GM18499 (cell line): ENCODE measurements around the gene PRKRA.
"Not testable (repeated sequence)": the region's sequence is repeated elsewhere in the genome, so short reads cannot be mapped to it uniquely, and the experiment has no call there.

Experiments used
- ATAC-seq: cut with Tn5 transposase; IDR thresholded peaks from one replicate; pipeline ENCODE4 v1.9.1; 2021; ENCODE audit warnings: moderate number of reproducible peaks; ENCODE audit not compliant: insufficient read depth, unreplicated experiment

Gene PRKRA

DNA sequence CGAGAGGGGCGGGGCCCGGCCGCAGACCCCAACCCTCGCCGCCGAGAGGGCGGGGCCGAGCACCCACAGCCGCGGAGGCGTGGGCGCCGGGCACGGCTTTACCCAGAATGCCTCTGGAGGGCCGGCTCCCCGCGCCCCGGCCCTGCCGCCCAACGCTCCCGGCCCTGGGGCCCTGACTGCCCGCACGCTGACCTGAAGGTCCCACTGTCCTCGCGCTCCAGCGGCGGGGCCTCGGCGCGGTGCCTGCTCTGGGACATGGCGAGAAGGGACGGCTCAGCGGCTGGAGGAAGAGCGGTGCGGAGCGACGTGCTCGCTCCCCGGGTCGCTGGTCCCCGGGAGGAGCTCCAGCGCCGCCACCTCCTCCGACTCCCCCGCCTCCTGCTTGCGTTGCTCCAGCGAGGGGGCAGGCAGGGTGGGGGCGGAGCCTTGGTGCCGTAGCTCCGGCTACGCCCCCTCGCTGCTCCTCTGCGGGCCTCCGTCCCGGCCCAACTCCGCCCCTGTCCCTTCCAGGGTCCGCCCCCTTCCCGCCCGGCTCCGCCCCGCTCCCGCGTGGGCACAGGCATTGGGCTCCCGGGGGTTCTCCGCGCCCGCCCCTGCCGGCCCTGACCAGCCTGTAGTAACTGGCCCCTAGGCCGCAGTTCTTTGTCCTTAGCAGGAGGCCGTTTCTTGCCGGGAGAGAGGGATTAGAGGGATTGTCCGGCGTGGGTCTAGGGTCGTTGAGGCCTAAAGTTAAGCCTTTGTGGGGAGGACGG lies at the start of gene PRKRA, which contains the start of gene PJVK:
PRKRA (minus strand) TSS at position 402 of the 752 bp plus-strand sequence; CDS start at position 257, 145 bp downstream.
PJVK (plus strand) TSS at position 605 of the 752 bp plus-strand sequence. CDS start 2,032 bp downstream, outside the sequence.
- ATAC-seq: peak; percentile 53

DNA sequence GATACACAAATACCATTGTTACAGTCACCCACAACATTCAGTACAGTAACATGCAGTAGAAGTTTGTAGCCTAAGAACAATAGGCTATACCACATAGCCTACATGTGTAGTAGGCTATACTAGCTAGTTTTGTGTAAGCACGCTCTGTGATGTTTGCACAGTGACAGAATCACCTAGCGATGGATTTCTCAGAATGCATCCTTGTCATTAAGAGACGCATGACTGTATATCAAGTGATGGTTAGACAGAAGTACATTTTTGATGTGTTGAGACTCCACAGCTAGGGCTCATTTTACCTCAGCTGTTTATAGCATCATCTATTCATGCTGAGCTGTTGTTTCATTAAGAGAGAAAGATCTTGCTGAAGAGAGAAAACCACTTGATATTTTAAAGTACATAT lies 48.7 kb upstream of the PRKRA start:
- ATAC-seq: no peak

DNA sequence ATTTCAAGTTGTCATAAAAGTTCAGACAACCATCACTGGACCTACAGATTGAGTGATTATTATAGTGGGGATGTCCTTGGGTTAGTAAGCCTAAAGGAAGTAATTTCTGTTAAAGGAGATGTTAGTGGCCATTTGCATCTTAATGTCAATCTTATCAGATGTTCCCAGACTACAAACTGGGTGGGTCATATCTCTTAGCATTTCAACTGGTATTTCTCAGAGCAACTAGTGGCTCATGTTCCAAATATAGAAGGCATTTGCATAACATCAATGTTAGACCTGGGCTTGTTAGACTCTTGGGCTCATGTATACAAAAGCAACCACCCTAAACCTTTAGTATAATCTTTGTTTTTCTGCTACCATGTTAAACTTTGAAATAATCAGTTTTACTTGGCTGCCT lies 47.2 kb upstream of the PRKRA start:
- peak; percentile 63 for ATAC-seq

DNA sequence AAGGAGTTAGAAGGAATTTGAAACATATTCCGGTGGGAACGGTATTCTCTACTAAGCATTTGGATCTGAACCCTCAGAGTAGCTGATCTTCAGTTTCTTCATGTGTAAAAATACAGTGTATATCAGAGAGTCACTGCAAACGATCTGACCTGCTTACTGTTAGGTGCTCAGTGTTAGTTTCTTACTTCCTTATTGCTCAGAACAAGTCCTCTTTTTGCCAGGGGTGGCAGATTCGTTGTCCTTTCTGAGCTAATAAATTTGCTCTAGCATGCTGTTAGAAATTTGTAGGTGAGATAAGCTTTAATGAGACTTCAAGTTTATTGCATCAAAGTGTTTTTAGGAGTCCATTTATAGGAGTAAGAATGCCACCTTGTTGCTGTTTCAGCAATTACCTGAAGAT lies 45.1 kb upstream of the PRKRA start:
- ATAC-seq: no peak

DNA sequence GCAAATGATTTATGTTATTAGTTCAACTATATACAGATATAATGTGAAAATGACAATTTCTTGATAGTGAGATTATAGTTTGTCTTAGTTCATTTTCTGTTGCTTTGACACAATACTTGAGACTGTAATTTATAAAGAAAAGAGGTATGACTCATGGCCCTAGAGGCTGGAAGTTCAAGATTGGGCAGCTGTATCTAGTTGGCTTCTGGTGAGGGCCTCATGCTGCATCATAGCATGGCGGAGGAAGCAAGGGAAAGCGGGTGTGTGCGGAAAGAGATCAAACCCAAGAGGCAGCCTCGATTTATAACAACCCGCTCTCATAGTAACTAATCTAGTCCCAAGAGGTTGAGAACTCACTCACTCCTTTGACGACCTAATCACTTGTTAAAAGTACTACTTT lies 40.6 kb upstream of the PRKRA start:
- ATAC-seq: no peak

DNA sequence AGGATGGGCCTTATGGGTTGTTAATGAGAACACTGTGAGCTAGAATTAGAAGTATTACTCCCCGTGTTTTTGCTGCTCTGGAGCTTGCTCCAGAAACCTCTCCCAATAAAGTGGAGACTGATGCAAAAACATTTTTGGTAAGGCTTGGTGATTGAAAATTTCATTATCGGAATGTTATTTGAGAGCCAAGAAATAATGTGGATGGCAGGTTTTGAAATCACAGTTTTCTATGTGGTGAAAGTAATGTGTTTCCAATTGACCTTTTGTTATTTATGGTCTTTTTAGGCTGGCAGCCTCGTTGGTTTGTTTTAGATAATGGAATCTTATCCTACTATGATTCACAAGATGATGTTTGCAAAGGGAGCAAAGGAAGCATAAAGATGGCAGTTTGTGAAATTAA lies 34.4 kb upstream of the PRKRA start:
- ATAC-seq: no peak

DNA sequence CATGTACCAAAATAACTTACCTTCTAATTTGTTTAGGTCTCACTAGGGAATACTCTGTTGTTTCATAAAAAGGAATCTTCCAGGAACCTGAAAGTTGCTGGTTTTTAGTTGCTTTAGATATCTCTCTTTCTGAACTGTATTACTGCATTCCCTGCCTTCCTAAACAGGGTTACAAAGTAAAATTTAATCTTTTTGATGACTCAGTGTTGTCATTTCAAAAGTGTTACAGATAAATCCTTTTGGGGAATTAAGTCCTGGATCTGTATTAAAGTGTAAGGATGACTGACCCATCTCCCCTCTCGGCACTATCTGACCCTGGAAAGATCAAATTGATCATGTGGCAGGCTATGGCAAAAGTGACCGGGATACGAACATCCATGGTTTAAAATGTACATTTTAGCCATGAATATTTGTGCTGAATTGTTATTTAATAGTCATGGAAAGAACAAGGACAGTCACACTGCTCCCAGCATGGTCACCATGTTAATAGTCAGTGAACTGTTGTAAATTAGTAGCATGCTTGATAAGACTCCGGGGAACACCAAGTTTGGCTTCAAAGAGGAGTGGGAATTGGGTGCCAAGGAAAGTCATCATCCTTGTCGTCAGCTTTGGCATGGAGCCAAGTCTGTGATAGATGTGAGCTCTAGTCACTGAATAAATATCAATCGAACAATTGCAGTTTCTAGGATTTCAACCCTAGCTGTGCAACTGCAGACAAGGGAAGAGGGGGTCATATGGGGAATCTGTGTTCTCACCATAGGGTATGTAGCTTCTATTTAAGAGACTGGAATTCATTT lies 33.5 kb upstream of the PRKRA start:
- ATAC-seq: no peak

DNA sequence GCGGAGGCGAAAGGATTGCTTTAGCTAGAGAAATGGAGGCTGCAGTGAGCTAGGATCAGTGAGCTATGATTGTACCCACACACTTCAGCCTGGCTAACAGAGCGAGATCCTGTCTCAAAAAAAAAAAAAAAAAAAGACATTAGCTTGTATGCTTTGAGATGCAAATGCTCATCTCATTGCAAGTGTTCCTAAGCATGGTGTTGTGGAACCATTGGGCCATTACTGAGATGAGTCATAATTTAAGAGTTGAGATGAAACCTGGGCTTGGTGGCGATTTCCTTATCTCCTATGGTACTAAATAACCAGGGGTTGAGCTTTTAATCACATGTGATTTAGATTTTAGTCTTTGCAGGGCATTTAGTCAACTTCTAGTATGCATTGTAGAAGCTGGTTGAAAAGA lies 31.5 kb upstream of the PRKRA start:
- peak; percentile 36 for ATAC-seq

DNA sequence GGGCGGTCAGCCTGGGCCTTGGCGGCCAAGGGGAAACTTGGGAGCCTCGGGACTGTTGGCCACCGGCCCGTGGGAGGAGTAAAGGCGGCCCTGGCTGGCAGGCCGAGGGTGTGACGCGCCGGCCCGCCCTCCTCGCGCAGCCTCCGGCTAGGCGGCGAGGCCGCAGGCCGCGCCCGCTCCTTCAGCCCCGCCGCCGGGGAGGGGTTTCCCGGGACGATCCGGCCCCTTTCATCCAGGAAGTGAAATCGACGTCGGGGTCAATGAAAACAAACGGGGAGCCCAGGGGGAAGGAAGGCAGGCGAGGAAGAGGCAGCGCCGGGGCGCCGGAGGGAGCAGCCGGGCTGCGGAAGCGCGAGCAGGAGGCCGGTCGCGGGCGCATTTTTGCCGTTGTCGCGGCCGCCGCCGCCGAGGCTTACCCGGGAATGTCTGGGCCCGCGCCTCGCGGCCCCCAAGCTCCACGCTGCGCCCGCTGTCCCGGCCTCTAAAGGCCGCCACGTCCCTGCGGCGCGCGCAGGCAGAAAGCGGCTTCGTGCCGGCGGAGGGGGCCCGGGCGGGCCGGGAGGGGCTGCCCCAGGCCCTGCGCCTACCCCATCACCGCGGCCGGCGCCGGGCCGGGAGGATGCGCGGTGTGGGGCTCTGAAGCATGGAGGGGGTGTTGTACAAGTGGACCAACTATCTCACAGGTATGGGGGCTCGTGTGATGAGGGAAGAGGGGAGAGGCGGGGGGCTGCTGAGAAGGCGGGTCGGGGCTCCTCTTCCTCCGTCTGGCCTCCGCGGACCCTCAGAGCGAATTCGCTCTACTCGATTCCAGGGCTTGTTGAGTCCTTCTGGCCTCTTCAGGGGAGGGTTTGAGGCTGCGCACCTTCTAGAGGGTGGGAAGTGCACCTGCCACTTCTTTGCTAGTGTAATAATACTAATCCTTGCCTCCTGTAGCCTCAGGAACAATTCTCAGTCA lies 29.5 kb upstream of the PRKRA start, which contains the start of gene PLEKHA3:
PLEKHA3 (plus strand) TSS at position 231 of the 955 bp plus-strand sequence; CDS start at position 644, 413 bp downstream.
- ATAC-seq: peak; percentile 30

DNA sequence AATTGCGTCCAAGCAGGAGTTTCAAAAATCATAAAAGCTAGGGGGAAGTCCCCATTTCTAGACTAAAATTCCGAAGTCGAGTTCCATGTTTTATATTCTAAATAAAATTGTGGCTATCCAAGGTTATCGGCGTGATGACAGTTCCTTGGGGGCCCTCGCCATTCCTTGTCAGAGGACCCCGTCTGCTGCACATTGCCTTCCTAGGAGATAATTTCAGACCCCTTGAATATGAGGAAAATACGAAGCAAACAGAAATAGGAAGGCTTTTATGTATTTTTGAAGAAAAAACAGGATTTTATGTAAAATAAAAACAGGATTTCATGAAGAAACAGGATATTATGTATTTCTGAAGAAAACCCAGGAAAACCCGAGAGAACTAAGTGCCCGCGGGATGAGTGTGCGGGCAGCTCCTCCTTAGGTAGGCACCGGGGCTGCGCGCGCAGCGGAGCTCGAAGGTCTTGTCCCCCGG lies 28.8 kb upstream of the PRKRA start:
- no peak for ATAC-seq

DNA sequence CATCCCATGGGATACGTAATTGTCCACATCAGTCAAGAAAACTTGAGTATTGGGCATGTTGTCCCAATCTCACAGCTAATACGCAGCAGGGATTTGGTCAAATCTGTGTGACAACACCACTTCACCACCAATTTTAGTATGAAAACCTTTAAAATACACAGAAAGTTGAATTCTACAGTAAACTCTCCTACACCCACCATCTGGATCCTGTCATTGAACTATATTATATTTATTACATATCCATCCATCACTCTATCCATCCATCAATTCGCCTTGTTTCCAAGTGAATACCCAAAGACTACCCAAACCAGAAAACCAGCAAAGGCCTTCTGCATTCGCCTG lies 28.3 kb upstream of the PRKRA start:
- no peak for ATAC-seq

DNA sequence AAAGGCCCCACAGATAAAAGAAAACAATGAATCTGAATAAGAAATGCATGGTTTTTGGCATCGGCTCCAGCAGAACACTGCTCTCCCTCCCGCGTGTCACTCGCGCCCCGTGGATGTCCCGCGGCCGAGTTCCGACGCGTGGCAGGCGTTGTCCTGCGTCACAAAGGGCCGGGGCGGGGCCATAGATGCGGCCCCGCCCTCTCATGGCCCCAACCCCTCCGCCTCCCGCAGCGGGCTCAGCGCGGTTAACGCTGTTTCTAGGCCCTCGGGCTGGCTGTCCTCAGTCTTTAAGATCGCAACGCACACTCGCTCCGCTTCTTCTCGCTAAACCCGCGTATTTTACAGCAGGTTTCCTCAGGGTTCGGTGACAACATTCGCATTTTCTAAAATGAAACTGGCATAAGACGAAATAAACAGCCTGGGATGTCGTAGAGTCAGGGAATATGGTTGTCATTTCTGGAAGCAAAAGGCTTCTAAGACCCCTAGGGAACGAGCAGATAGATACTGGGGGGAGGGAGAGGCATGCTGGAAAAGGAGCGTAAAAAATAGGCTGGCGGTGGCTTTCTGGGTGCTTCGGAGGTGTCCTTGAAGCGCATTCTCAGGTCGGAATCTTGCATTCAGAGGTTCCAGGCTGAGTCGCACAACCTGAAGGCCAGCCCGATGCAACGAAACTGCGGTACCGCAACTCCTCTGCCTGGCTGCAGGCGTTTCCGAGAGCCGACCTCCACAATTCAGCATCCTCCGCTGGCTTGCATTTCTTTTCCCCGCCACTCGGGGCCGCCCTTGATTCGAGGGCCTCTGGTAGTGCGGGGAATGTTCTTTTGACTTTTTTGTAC lies 27.7 kb upstream of the PRKRA start, which contains the start of gene FKBP7:
FKBP7 (minus strand) TSS at position 162 of the 836 bp plus-strand sequence; CDS start at position 61, 101 bp downstream.
- ATAC-seq: no peak

DNA sequence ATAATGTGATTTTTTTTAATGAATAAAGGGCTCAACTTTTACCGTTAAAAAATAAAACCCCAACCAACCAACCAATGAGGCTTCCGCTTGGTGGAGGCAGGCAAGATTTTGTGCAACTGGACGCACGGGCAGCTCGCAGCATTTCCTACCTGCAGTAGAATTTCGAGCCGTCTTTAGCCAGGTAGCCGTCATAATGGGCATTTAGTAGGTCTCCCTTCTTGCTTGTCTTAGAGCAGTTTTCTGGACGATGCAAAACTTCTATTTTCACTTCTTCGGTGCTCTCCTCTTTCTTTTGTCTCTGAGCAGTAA lies 27.1 kb upstream of the PRKRA start:
- ATAC-seq: no peak

DNA sequence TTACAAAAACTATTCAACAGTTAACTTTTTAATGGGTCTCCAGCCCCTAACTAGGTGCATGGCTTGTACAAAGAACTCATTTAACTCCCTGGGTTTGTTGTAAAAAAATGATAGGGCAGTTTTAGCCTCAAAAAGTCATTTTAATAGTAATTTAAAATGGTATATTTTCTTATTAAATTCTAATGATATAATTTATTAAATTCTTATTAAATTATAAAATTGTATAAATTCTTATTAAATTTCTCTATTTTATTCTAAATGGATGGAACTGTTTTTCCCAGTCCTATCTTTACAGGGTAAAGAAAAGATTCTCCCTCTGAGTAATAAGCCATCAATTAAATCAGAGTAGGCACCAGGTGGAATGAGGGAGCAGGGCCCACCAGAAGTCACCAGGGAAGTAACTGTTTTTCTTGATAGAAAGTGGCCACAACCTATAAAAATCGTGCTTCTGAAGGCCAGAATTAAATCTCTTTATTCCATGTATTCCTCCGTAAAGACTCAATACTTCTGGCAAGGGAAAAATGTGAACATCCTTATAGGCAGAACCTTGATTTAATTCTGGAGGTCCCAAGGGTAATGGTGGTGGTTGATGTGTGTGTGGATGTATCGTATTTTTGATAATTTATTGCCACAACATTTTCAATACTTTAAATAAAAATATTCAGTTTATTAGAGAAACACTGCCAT lies 26.6 kb upstream of the PRKRA start:
- ATAC-seq: no peak

DNA sequence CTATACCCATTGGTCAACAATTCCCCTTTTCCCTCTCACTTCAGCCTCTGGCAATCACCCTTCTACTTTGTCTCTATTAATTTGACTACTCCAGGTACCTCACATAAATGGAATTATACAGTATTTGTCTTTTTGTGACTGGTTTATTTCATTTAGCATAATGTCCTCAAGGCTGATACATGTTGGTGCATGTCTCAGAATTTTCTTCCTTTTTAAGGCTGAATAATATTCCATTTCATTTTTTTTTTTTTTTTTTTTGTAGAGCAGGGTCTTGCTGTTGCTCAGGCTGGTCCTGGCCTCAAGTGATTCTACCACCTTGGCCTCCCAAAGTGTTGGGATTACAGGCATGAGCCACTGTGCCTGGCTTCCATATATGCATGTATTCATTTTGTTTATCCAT lies 25.5 kb upstream of the PRKRA start:
- no peak for ATAC-seq

DNA sequence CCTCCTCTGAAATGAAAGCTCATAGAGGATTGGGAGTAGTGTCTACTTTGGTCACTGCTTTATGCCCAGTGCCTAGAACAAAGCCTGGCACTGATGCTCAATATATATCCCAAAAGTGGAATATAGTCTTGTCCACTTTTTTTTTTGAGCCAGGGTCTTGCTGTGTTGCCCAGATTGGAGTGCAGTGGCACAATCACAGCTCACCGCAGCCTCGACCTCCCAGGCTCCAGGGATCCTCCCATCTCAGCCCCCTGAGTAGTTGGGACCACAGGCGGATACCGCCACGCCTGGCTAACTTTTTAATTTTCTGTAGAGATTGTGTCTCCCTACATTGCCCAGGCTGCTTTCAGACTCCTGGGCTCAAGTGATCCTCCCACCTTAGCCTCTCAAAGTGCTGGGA lies 23.6 kb upstream of the PRKRA start:
- ATAC-seq: no peak

DNA sequence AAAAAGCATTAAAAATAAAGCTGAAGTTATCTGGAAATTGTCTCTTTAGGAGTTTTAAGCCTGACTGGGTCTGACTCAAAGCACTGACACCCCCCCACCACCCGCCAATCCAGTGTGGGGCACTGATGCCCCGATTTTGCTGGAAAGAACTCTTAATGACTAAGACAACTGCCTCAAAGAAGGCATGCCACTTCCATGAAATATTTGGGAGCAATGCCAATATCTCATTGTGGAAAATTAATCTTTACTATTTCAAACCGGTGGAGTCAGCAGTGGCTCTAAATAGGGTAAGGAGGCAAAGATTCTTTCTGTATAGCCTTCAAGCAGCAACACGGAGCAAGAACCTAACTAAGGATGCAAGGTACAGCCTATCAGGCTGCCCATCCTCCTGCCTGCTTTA lies 23.0 kb upstream of the PRKRA start:
- no peak for ATAC-seq

DNA sequence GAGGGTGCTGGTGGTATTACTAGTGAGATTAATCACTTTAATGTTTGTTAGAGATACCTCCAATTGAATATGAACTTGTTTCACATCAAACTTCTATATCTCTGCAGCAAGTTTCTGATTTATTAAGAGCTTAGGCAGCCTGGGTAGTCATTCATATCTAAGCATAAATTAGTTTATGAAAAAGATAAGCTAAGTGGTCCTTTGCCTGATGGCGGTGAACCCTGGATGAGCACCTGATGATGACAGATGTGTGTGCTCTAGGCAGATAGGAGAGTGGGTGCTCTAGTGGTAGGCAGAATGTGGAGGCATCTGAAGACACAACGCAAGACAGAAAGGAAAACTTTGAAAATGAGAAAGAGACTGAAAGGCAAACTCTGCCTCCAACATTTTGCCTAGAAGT lies 22.4 kb upstream of the PRKRA start:
- ATAC-seq: no peak

DNA sequence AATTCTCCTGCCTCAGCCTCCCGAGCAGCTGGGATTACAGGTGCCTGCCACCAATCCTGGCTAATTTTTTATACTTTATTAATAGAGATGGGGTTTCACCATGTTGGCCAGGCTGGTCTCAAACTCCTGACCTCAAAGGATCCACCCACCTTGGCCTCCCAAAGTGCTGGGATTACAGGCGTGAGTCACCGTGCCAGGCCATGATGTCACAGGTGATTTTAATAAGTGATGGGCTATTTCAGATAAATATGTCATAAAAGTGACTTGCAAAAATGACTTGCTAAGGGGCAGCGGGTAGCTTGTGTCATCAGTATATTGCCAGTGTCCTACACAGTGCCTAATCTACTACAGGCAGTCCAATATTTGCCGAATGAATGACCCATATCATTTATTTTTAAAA lies 20.3 kb upstream of the PRKRA start:
- ATAC-seq: not testable (repeated sequence)
